HCT116 (cell line): ENCODE measurements around the gene LCE2A. TPM values are rescaled to one million over a fixed set of nuclear protein-coding genes. Genes with fewer than 3 reads are reported as not detected.

Experiments used
- ATAC-seq: fragments of 200-7000 bp; cut with Tn5 transposase; 2 replicates; pipeline ENCODE4 v1.9.1; 2020; ENCODE audit warnings: mild to moderate bottlenecking, moderate library complexity
- BruUV-seq: library from RNA; stranded (reverse); fragments of 400-500 nt; replicated peaks from 2 replicates; lab custom pipeline; 2021; lab: Mats Ljungman, UMichigan
- CTCF ChIA-PET: fragments of 300-600 bp; sonication (Branson Sonifier 250); formaldehyde crosslinking; loops from one replicate; lab custom pipeline; 2021; ENCODE audit warnings: antibody characterized with exemption; lab: Charles Lee
- POLR2A ChIA-PET: fragments of 300-600, 350-600 bp; sonication (Branson Sonifier 250); formaldehyde crosslinking; loops from one replicate; lab custom pipeline; 2021; ENCODE audit warnings: antibody characterized with exemption; lab: Charles Lee
- RAD21 ChIA-PET, 2 experiments: fragments of 300-600 bp; sonication (Branson Sonifier 250); formaldehyde crosslinking; loops; one replicate each; lab custom pipeline; 2023; ENCODE audit warnings: low total read pairs in 2 of 2; ENCODE audit not compliant: uncharacterized antibody in 2 of 2, unreplicated experiment in 2 of 2, low non-redundant PET in 1 of 2; lab: Charles Lee
- DNase-seq: peaks from one replicate; pipeline ENCODE4 v3.0.0-alpha.2; 2010; ENCODE audit warnings: low read depth, low spot score
- H2AFZ ChIP-seq: fragments of 200-600 bp; shearing (Covaris generic), sonication (generic); 2 replicates; pipeline ENCODE4 v1.6.1; 2017; ENCODE audit warnings: low read depth, mixed run types, mixed read lengths, antibody characterized with exemption, low read length; ENCODE audit not compliant: poor library complexity, severe bottlenecking
- H3K27ac ChIP-seq: 2 replicates; pipeline ENCODE4 v1.5.1; 2012; ENCODE audit warnings: low read depth, low read length
- H3K27me3 ChIP-seq: fragments of 200-600 bp; sonication (generic); 2 replicates; pipeline ENCODE4 v1.6.1; 2016; ENCODE audit warnings: mixed run types, low read length, mixed read lengths; ENCODE audit not compliant: insufficient read depth
- H3K36me3 ChIP-seq, 2 experiments: fragments of 200-500 bp in 1 of 2; fragments of 200-600 bp in 1 of 2; sonication (Bioruptor generic) in 1 of 2; sonication (generic) in 1 of 2; 2 replicates each; pipeline versions ENCODE4 v1.5.1 to v1.6.1; 2014 to 2016; ENCODE audit warnings: low read length in 2 of 2, inconsistent platforms in 1 of 2, mixed read lengths in 1 of 2, mixed run types in 1 of 2; ENCODE audit not compliant: insufficient read depth in 2 of 2, control insufficient read depth in 1 of 2
- H3K4me1 ChIP-seq, 2 experiments: fragments of 200-600 bp in 1 of 2; sonication (generic) in 1 of 2; 2 replicates each; pipeline versions ENCODE4 v1.5.1 to v1.6.1; 2012 to 2017; ENCODE audit warnings: low read length in 2 of 2, inconsistent platforms in 1 of 2, mild to moderate bottlenecking in 1 of 2, mixed read lengths in 1 of 2, mixed run types in 1 of 2, moderate library complexity in 1 of 2; ENCODE audit not compliant: insufficient read depth in 2 of 2, control insufficient read depth in 1 of 2
- H3K4me2 ChIP-seq: fragments of 200-600 bp; sonication (generic); 2 replicates; pipeline ENCODE4 v1.6.1; 2017; ENCODE audit warnings: mixed run types, low read length, mixed read lengths
- H3K4me3 ChIP-seq, 2 experiments: fragments of 200-600 bp in 1 of 2; sonication (generic) in 1 of 2; replicated peaks in 1 of 2; 2 replicates each; pipeline ENCODE4 v1.5.1; 2011 to 2016; ENCODE audit warnings: low read length in 2 of 2, control low read depth in 1 of 2, low read depth in 1 of 2, mild to moderate bottlenecking in 1 of 2, mixed read lengths in 1 of 2, mixed run types in 1 of 2
- H3K79me2 ChIP-seq: fragments of 200-600 bp; sonication (generic); 2 replicates; pipeline ENCODE4 v1.6.1; 2017; ENCODE audit warnings: mild to moderate bottlenecking, mixed run types, low read length, moderate library complexity, mixed read lengths; ENCODE audit not compliant: insufficient read depth
- H3K9ac ChIP-seq: fragments of 200-600 bp; sonication (generic); 2 replicates; pipeline ENCODE4 v1.6.1; 2016; ENCODE audit warnings: low read length, mixed read lengths
- H3K9me2 ChIP-seq: fragments of 200-600 bp; sonication (generic), shearing (Covaris generic); 2 replicates; pipeline ENCODE4 v1.6.1; 2017; ENCODE audit warnings: mixed run types, mild to moderate bottlenecking, moderate library complexity; ENCODE audit not compliant: insufficient read depth
- H3K9me3 ChIP-seq, 2 experiments: fragments of 200-500 bp in 1 of 2; fragments of 200-600 bp in 1 of 2; sonication (Bioruptor generic) in 1 of 2; sonication (generic) in 1 of 2; 2 replicates each; pipeline ENCODE4 v1.6.1; 2014 to 2017; ENCODE audit warnings: low read length in 2 of 2, mixed read lengths in 2 of 2, inconsistent platforms in 1 of 2, low read depth in 1 of 2, mild to moderate bottlenecking in 1 of 2, mixed run types in 1 of 2, moderate library complexity in 1 of 2; ENCODE audit not compliant: control insufficient read depth in 1 of 2, insufficient read depth in 1 of 2
- H4K20me1 ChIP-seq: fragments of 200-600 bp; sonication (generic), shearing (Covaris generic); 2 replicates; pipeline ENCODE4 v1.6.1; 2017; ENCODE audit warnings: mixed run types, mild to moderate bottlenecking, moderate library complexity; ENCODE audit not compliant: insufficient read depth
- CTCF ChIP-seq, 3 experiments: fragments of 200-600 bp in 1 of 3; sonication (generic) in 1 of 3; IDR thresholded peaks in 2 of 3; conservative IDR thresholded peaks in 1 of 3; 2 replicates each; pipeline ENCODE4 v1.5.1; 2012 to 2017; ENCODE audit warnings: low read depth in 2 of 3, low read length in 2 of 3, antibody characterized with exemption in 1 of 3, borderline replicate concordance in 1 of 3, control low read depth in 1 of 3, mild to moderate bottlenecking in 1 of 3, mixed read lengths in 1 of 3, mixed run types in 1 of 3, moderate library complexity in 1 of 3; ENCODE audit not compliant: insufficient read depth in 1 of 3
- ELF1 ChIP-seq: IDR thresholded peaks from 2 replicates; pipeline ENCODE4 v1.6.1; 2012; ENCODE audit warnings: low read depth, borderline replicate concordance
- JUND ChIP-seq: IDR thresholded peaks from 2 replicates; pipeline ENCODE4 v1.6.1; 2012
- RAD21 ChIP-seq: IDR thresholded peaks from 2 replicates; pipeline ENCODE4 v1.6.1; 2012; ENCODE audit warnings: low read depth, mild to moderate bottlenecking
- SIN3A ChIP-seq: IDR thresholded peaks from 2 replicates; pipeline ENCODE4 v1.6.1; 2012; ENCODE audit warnings: low read depth
- SP1 ChIP-seq: IDR thresholded peaks from 2 replicates; pipeline ENCODE4 v1.6.1; 2012; ENCODE audit warnings: low read depth
- TCF7L2 ChIP-seq: IDR thresholded peaks from 2 replicates; pipeline ENCODE4 v1.7.0; 2011; ENCODE audit warnings: borderline replicate concordance, inconsistent platforms; ENCODE audit not compliant: insufficient read depth, insufficient read length; ENCODE audit errors: extremely low read depth
- YY1 ChIP-seq: IDR thresholded peaks from 2 replicates; pipeline ENCODE4 v1.6.1; 2011; ENCODE audit warnings: low read length, low read depth, moderate library complexity, mild to moderate bottlenecking; ENCODE audit not compliant: insufficient replicate concordance; ENCODE audit errors: extremely low read depth
- ZBTB33 ChIP-seq: IDR thresholded peaks from 2 replicates; pipeline ENCODE4 v1.6.1; 2011; ENCODE audit warnings: mild to moderate bottlenecking, low read length, moderate library complexity; ENCODE audit not compliant: insufficient replicate concordance; ENCODE audit errors: extremely low read depth
- ZNF274 ChIP-seq: fragments of 200-500 bp; sonication (Bioruptor generic); IDR thresholded peaks from 2 replicates; pipeline ENCODE4 v1.6.1; 2014; ENCODE audit warnings: mild to moderate bottlenecking, low read depth, low read length, inconsistent platforms
- intact Hi-C: fragments of 100-400 bp; cut with micrococcal nuclease; formaldehyde crosslinking; loops from 2 replicates; pipeline ENCODE4 v1.10.0; 2022
- total RNA-seq: library from RNA; stranded (reverse); gene quantifications from one replicate; pipeline ENCODE4 v1.2.1, GENCODE V29; 2021; ENCODE audit not compliant: unreplicated experiment

Gene LCE2A
- total RNA-seq, 1 experiment from 2014 or later: not detected

- TF ChIP-seq YY1 (no peak), JUND (no peak)
These were observed 30.8 kb downstream of the LCE2A start (continued) for GRCh38 chr1:152728986-152729385.

GRCh38 chr1:152735648-152736047 is 37.5 kb downstream of the LCE2A start:
- ChIA-PET RAD21 (no interaction called here), CTCF (no interaction called here), POLR2A (no interaction called here)
- Histone ChIP-seq H3K4me1 (no peaks in the 10 kb centered on the region), H3K27me3 (peaks cover 39% of the 10 kb centered on the region), H3K9me2 (no peaks in the 10 kb centered on the region), H2AFZ (no peak overlapping the region), H3K9ac (no peak overlapping the region), H4K20me1 (no peaks in the 10 kb centered on the region), H3K27ac (no peak overlapping the region), H3K79me2 (no peaks in the 10 kb centered on the region), H3K4me2 (no peak overlapping the region), H3K9me3 (no peaks in the 10 kb centered on the region), H3K36me3 (no peaks in the 10 kb centered on the region), H3K4me3 (no peak overlapping the region)
- BruUV-seq: no TSS peak
- intact Hi-C loops: no loop called here
- DNase-seq (no peak), ATAC-seq (peak; percentile 83)
- TF ChIP-seq TCF7L2 (no peak), ZBTB33 (no peak), ZNF274 (no peak), RAD21 (peak; percentile 47), SP1 (no peak), ELF1 (no peak), CTCF (IDR thresholded peaks at IDR 0.05 in 2 of 3, conservative IDR thresholded peaks at IDR 0.05 in 1 of 3; ENCODE audit: borderline replicate concordance in 1 of 3, insufficient read depth in 1 of 3, low read depth in 2 of 3, low read length in 2 of 3) (peak; percentile 18 to 66 (median 62); a peak in 4 of 6 replicates), SIN3A (no peak)
- TF ChIP-seq, all 23 proteins: peak for 2
